ENCODE measurements around the gene POGLUT3.

Gene POGLUT3, protein sequence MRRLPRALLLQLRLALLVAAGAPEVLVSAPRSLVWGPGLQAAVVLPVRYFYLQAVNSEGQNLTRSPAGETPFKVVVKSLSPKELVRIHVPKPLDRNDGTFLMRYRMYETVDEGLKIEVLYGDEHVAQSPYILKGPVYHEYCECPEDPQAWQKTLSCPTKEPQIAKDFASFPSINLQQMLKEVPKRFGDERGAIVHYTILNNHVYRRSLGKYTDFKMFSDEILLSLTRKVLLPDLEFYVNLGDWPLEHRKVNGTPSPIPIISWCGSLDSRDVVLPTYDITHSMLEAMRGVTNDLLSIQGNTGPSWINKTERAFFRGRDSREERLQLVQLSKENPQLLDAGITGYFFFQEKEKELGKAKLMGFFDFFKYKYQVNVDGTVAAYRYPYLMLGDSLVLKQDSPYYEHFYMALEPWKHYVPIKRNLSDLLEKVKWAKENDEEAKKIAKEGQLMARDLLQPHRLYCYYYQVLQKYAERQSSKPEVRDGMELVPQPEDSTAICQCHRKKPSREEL

GRCh38 chr11:108498046-108498815 is at the start of gene POGLUT3:
Gene POGLUT3, minus strand, starts transcription at chr11:108498384. Its CDS starts 18 bp downstream, at chr11:108498366.
- FAIRE-seq = no peak

DNA sequence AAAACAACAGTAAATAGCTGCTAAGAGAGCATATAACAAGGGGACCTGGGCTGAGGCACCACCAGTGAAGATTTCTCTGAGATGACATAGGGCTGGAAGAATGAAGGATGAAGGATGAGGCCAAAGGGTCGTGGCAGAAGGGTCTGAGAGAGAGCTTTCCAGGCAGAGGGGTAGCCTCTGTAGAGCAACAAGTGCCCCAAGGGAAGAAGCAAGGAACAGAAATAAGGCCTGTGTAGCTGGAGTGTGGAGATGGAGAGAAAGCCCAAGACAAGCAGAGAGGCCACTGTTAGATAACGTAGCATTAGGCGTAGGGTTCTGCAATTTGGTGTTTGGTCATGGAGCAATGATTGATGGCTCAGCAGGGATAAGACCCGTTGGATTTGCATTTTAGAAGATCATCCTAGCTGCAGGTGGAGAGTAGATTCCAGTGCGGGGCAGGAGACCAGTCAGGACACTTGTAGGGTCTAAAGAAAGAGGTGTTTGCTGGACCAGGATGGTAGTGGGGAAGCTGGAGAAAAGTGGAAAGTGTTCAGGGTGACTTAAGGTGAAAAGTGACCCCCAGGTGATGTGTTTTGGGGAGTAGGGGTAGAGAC is 47.8 kb upstream of the POGLUT3 start:
- FAIRE-seq = no peak

DNA sequence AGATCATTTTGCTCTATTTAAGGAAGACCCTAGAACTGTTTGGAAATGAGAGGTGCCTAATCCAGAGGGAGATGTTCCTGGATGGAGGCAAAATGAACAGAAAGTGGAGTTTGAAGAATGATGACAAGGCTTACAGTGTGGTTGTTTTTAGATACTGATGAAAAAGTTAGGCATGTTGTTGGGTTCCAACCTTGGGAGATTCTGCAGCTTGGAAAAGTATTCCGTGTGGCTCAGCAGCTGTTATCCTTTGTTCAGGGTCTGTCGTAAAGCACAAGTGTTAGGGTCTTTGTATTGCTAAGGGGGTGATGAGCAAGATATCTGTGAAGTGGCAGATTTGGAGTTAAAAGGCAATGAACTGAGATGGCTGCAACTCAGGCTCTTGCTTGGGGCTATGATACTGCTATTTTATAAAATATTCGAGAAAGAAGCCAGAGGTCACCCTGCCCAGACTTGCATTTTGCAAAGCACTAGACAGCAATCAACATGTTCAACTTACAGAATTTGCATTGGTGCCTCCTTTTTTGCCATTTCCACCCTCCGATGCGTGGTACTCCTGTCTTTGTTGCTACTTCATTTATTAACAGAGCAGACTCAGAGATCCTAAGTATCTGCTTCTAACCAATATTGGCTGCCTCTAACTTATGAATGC is 45.3 kb upstream of the POGLUT3 start:
- no peak for FAIRE-seq

GRCh38 chr11:108541531-108541930 is 43.3 kb upstream of the POGLUT3 start:
- FAIRE-seq = no peak

DNA sequence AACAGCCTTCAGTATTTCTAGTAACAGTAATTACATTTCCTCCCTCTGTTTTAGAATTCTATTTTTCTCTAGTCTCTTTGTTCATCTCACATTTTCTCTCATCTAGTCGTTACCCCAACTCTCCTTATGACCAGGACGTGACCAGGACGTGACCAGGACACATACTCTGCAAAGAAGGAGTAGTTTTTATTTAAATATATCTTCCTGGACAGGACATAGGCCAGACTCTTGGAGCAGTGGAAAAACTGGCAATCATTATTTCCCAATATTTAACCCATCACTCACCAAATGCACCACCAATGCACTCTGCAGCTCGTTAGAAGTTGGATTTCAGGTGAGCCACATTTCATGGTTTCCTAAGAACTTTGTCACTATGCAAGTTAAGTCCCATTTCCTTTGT is 40.3 kb upstream of the POGLUT3 start:
- no peak for FAIRE-seq

- FAIRE-seq = no peak
These were observed 39.8 kb upstream of the POGLUT3 start for GRCh38 chr11:108538022-108538424.

GRCh38 chr11:108536783-108537182 is 38.6 kb upstream of the POGLUT3 start:
- FAIRE-seq = no peak

DNA sequence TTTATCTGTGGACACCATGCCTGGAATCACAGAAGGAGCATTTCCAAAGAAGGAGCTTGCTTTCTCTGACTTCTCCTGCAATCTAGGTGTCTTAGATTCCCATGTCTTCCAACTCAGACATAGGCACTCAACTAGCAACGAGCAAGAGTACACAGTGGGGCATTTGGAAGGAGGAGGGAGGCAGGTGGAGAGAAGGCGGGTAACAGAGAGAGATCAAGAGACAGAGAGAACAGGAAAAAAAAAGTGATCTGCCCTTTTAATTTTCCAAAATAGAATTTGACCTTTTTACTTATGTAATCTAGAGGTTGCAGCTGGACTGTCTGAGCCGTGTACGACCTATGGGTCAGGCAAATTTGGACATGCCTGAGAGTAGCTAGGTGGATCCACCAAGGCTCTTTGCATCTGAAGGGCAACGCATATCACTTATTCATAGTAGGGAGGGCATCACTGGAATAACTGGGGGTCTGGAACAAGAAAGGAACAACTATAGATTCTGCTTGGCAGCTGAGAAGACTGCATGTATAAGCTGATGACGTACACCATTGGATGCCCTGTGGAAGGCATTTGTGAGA is 37.3 kb upstream of the POGLUT3 start:
- FAIRE-seq = no peak

- no peak for FAIRE-seq
These were observed 36.2 kb upstream of the POGLUT3 start for GRCh38 chr11:108534274-108534882.

DNA sequence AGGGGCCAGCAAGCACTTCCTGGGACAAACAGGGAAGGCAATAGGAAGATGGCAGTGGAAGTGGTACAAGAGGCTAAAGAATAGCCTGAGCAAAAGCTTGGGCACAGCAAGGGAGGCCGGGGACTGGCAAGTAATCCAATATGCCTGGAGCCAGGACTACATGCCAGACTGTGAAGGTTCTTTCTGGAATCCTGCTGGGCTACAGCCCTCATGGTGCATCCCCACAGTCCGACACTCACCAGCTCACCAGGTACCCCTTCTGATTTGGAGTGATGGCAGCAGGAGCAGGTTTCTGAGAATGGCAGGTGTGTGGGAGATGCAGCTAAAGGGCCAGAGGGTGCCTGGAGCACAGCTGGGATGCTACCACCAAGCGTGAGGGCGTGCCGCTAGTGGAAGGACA is 32.2 kb upstream of the POGLUT3 start:
- no peak for FAIRE-seq

DNA sequence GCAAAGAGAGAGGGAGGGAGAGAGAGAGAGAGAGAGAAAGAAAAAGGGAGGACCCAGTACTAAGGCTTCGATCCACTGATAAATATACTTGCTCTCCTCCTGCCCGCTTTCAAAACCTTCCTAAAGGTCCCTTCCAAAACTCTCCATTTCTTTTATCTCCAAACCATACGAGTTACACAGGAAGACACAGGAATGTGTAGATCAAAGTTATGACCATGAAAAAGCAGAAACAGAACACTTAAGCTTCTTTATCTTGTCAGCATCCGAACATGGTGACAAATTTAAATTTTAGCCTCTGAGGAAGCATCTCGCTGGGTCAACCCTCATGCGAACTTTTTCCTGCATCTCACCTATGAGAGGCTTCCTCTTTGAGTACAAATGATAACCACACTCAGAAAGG is 29.2 kb upstream of the POGLUT3 start:
- FAIRE-seq = no peak

DNA sequence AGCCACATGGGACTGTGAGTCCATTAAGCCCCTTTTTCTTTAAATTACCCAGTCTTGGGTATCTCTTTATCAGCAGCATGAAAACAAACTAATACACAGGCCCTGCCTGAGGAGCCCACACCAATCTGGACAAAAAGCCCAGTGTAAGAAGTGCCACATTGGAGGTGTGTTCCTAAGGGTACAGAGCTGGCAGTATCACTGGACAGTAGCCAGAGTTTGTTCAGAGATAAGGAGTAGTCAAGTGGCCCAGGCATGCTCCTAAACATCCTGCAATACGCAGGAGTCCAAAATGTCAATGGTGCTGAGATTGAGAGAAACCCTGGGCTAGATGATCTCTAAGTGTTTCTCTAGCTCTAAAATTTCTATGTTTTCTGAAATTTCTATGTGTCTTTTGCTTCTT is 27.0 kb upstream of the POGLUT3 start:
- FAIRE-seq = no peak

GRCh38 chr11:108524422-108524821 is 26.2 kb upstream of the POGLUT3 start:
- no peak for FAIRE-seq

- no peak for FAIRE-seq
These were observed 24.1 kb upstream of the POGLUT3 start for GRCh38 chr11:108522318-108522717.

DNA sequence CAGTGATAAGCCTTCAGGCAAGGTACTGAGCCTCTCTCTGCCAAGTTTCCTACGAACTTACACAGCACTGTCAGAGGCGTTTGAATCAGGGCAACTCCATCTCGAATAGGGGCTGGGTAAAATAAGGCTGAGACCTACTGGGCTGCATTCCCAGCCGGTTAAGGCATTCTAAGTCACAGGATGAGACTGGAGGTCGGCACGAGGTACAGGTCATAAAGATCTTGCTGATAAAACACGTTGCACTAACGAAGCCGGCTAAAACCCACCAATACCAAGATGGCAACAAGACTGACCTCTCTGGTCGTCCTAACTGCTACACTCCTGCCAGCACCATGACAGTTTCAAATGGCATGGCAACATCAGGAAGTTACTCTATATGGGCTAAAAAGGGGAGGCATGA is 20.4 kb upstream of the POGLUT3 start:
- no peak for FAIRE-seq

- no peak for FAIRE-seq
These were observed 17.9 kb upstream of the POGLUT3 start for GRCh38 chr11:108516125-108516524.

DNA sequence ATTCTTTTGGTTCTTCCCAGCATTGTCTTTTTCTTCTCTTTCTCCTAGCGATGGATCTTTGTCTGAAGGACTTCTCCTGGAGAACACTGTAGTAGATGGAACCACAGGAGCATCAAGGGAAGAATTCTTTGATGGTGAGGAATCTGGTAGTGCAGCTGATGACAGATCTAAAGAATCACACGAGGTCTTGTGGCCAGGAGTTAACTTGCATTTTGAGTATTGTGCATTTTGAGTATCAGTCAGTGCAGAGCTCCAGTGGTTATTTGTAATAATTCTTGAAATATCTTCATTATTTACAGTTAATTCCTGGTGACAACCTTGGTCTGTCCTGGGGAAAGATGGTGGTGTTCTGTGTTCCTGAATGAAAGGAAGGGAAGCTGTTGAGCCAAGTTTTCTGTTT is 14.5 kb upstream of the POGLUT3 start:
- FAIRE-seq = no peak

- no peak for FAIRE-seq
These were observed 13.8 kb upstream of the POGLUT3 start for GRCh38 chr11:108511851-108512474.

GRCh38 chr11:108508653-108509593 is 10.7 kb upstream of the POGLUT3 start:
- no peak for FAIRE-seq

- FAIRE-seq = no peak
These were observed 3.2 kb upstream of the POGLUT3 start for GRCh38 chr11:108501396-108501795.

GRCh38 chr11:108500721-108501120 is 2.5 kb upstream of the POGLUT3 start:
- no peak for FAIRE-seq
